Endothelial cell (in vitro differentiated cells): ENCODE data around the gene CEP41. TPM values are rescaled to one million over a fixed set of nuclear protein-coding genes. Genes with fewer than 3 reads are reported as not detected.

ENCODE experiments used
- DNase-seq: peaks from one replicate; pipeline ENCODE4 v3.0.0; 2021; ENCODE audit warnings: low spot score
- H3K27ac Mint-ChIP-seq: one replicate; pipeline ENCODE4 v1.8.0; 2021; ENCODE audit warnings: mixed read lengths, inconsistent platforms; ENCODE audit not compliant: unreplicated experiment
- H3K27me3 Mint-ChIP-seq: one replicate; pipeline ENCODE4 v1.8.0; 2021; ENCODE audit warnings: mild to moderate bottlenecking, moderate library complexity, mixed read lengths, inconsistent platforms; ENCODE audit not compliant: unreplicated experiment
- H3K36me3 Mint-ChIP-seq: one replicate; pipeline ENCODE4 v1.8.0; 2021; ENCODE audit warnings: mild to moderate bottlenecking, low read depth, mixed read lengths, inconsistent platforms; ENCODE audit not compliant: unreplicated experiment
- H3K4me1 Mint-ChIP-seq: one replicate; pipeline ENCODE4 v1.8.0; 2021; ENCODE audit warnings: mild to moderate bottlenecking, mixed read lengths, inconsistent platforms; ENCODE audit not compliant: unreplicated experiment
- H3K4me3 Mint-ChIP-seq: one replicate; pipeline ENCODE4 v1.8.0; 2021; ENCODE audit warnings: mild to moderate bottlenecking, mixed read lengths, inconsistent platforms; ENCODE audit not compliant: unreplicated experiment
- H3K9me3 Mint-ChIP-seq: one replicate; pipeline ENCODE4 v1.8.0; 2021; ENCODE audit warnings: mixed read lengths, inconsistent platforms; ENCODE audit not compliant: unreplicated experiment
- CTCF ChIP-seq: fragments of 200-600 bp; sonication (generic); IDR thresholded peaks from one replicate; pipeline ENCODE4 v1.5.0; 2021; ENCODE audit warnings: antibody characterized with exemption; ENCODE audit not compliant: unreplicated experiment
- total RNA-seq: library from RNA; stranded (reverse); fragmentation: NEBNext Ultra II Directional; extraction: Animal tissue kit (Norgen Biotek cat#: 25700); gene quantifications from one replicate; pipeline ENCODE4 v1.2.1, GENCODE V29; 2021; ENCODE audit not compliant: unreplicated experiment

Gene CEP41
- total RNA-seq, 1 donor from 2014 or later: 14.3 TPM

- no peak overlapping the region for H3K27ac Mint-ChIP-seq
- TF ChIP-seq CTCF: no peak
- peaks cover 9% of the 10 kb centered on the region for H3K27me3 Mint-ChIP-seq
- no peak for DNase-seq
- peaks cover 7% of the 10 kb centered on the region for H3K4me1 Mint-ChIP-seq
- H3K9me3 Mint-ChIP-seq: no peaks in the 10 kb centered on the region
- H3K36me3 Mint-ChIP-seq: peaks cover 3% of the 10 kb centered on the region
- no peak overlapping the region for H3K4me3 Mint-ChIP-seq
Measured at GRCh38 chr7:130345725-130346124, 95.1 kb downstream of the CEP41 start.

GRCh38 chr7:130345136-130345535 lies 95.7 kb downstream of the CEP41 start:
- no peak overlapping the region for H3K4me3 Mint-ChIP-seq
- peaks cover 9% of the 10 kb centered on the region for H3K27me3 Mint-ChIP-seq
- no peaks in the 10 kb centered on the region for H3K9me3 Mint-ChIP-seq
- DNase-seq: no peak
- H3K27ac Mint-ChIP-seq: no peak overlapping the region
- H3K36me3 Mint-ChIP-seq: peaks cover 3% of the 10 kb centered on the region
- peaks cover 3% of the 10 kb centered on the region for H3K4me1 Mint-ChIP-seq
- no peak for TF ChIP-seq CTCF

- no peak for DNase-seq
- Mint-ChIP-seq H3K4me1 (no peaks in the 10 kb centered on the region), H3K4me3 (no peak within 1 kb of the TSS), H3K9me3 (no peaks in the 10 kb centered on the region), H3K36me3 (peaks cover 3% of the 10 kb centered on the region), H3K27ac (no peak within 1 kb of the TSS), H3K27me3 (peaks cover 9% of the 10 kb centered on the region)
- TF ChIP-seq CTCF: no peak
Measured at GRCh38 chr7:130344271-130344866, 96.4 kb downstream of the CEP41 start, which contains the start of gene CPA5. Gene CPA5, plus strand, starts transcription at chr7:130344816. Its CDS starts 1,670 bp downstream, at chr7:130346486.

Other genes starting within 250 kb of the CEP41 start
- gene TMEM209, start 235.6 kb downstream of the CEP41 start, total RNA-seq: 11.8 TPM
- not detected for gene SSMEM1, start 233.2 kb downstream of the CEP41 start, total RNA-seq
- not detected for gene CPA2, start 174.2 kb downstream of the CEP41 start, total RNA-seq
- gene CPA4, start 147.9 kb downstream of the CEP41 start, total RNA-seq: not detected
- gene CPA5, start 96.2 kb downstream of the CEP41 start, total RNA-seq: not detected
- gene CPA1, start 60.5 kb downstream of the CEP41 start, total RNA-seq: not detected
- gene MEST, start 51.1 kb upstream of the CEP41 start, total RNA-seq: 72.2 TPM
- gene COPG2, start 227.7 kb upstream of the CEP41 start, total RNA-seq: 40.0 TPM
- not detected for gene TSGA13, start 245.5 kb upstream of the CEP41 start, total RNA-seq